Neural cell (in vitro differentiated cells): ENCODE data around the gene TGM5.

ENCODE experiments used
- EP300 ChIP-seq: fragments of 450-650 bp; conservative IDR thresholded peaks from 2 replicates; pipeline ENCODE4 v1.6.1; 2014; ENCODE audit warnings: antibody characterized with exemption, mild to moderate bottlenecking, moderate library complexity; ENCODE audit not compliant: poor library complexity, severe bottlenecking
- EZH2 ChIP-seq: fragments of 200-600, 300-800 bp; shearing (Covaris generic), sonication (generic); IDR thresholded peaks from 2 replicates; pipeline ENCODE4 v1.6.1; 2014; ENCODE audit warnings: antibody characterized with exemption, low read length, borderline replicate concordance, mild to moderate bottlenecking; ENCODE audit not compliant: insufficient read depth, poor library complexity, severe bottlenecking
- MXI1 ChIP-seq: fragments of 450-650 bp; conservative IDR thresholded peaks from 2 replicates; pipeline ENCODE4 v1.6.1; 2014; ENCODE audit warnings: antibody characterized with exemption, mild to moderate bottlenecking; ENCODE audit not compliant: poor library complexity, severe bottlenecking
- POLR2AphosphoS5 ChIP-seq: IDR thresholded peaks from 2 replicates; pipeline ENCODE4 v1.6.1; 2012
- TF ChIP-seq, protein P1 (sequence below): fragments of 450-650 bp; IDR thresholded peaks from 2 replicates; pipeline ENCODE4 v1.5.1; 2014; ENCODE audit warnings: antibody characterized with exemption, mild to moderate bottlenecking, moderate library complexity; ENCODE audit not compliant: poor library complexity, severe bottlenecking

DNA sequence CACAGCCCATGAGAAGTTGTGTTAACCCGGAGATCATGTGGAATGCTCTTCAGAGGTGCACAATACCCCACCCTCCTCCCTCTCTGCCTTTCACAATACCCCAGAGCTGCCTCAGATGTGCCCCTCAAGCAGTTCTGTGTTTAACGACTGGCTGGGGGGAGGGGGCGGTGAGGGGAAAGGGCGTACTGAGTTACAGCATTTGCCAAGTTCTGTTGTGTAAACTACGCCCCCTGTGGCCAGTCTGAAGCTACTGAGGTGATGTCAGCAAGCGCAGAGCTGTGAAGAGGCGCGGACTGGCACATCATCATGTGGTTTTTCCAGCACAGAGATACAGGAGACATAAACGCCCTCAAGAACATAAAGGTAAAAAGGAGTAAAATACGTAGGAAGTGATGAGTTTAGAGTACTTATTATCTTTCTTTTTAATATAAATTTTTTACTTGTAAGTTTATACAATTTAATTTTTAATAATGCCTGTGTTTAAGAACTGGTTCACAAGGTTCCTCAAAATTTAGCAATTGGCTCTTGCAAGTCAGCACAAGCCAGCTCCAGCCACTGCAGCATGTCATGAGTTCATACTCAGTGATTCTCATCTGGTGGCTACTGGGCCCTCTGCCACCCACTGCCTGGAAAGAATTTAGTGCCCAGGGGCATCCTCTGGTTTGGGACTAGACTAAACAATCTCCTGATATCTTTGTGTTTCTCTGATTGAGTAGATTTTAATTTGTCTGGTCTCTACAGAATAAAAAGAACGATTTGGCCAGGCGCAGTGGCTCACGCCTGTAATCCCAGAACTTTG lies 47.6 kb downstream of the TGM5 start:
- TF ChIP-seq, protein P1, sequence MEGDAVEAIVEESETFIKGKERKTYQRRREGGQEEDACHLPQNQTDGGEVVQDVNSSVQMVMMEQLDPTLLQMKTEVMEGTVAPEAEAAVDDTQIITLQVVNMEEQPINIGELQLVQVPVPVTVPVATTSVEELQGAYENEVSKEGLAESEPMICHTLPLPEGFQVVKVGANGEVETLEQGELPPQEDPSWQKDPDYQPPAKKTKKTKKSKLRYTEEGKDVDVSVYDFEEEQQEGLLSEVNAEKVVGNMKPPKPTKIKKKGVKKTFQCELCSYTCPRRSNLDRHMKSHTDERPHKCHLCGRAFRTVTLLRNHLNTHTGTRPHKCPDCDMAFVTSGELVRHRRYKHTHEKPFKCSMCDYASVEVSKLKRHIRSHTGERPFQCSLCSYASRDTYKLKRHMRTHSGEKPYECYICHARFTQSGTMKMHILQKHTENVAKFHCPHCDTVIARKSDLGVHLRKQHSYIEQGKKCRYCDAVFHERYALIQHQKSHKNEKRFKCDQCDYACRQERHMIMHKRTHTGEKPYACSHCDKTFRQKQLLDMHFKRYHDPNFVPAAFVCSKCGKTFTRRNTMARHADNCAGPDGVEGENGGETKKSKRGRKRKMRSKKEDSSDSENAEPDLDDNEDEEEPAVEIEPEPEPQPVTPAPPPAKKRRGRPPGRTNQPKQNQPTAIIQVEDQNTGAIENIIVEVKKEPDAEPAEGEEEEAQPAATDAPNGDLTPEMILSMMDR: no peak
- TF ChIP-seq MXI1 (no peak), POLR2AphosphoS5 (no peak), EZH2 (no peak), EP300 (no peak)
